ENCODE measurements around the gene CKAP2L.

The CKAP2L gene
- total RNA-seq, result 0.36 to 2.9 (median 2.3) reads per million in 4 donors

DNA sequence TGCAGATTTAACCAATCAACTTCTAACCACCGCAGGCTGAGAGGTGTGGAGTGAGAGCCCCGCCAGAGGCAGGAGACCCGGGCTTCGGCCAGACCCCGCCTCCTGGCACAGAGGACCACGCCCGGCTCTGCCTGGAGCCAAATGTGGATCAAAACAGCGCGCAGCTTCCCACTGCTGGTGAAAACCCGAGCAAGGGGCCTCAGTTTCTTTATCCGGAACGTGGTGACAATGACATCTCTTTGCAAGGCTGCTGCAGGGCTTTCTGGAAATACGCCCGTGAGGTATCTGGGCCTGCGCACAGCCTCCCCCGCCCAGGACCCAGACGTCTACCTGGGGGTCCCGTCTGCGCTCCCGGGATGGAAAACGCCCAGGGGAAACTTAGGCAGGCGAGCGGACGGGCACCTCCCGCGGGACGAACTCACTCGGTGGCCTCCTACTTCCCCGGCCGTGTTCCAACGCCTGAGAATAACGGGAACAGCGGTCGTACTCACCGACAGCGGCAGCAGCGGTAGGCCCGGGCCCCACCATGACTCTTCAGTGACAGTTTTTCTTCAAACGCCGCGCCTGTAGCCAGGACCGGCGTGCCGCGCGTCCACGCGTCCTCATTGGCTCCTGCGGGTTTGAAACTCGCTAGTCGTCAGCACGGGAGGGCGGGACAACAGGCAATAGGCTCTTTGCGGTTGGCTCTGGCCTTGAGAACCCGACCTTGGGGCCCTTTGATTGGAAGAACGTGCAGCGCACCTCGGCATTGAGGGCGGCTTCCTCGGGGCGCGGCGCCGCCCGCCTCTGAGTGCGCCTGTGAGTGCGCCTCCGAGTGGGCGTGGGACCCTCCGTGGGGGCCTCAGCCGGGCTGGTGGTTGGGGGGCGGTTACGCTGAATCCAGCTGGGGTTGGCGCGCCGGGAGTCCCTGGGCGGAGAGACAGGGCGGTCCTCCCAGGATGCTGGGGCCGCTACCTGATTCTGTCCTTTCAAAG lies at the start of gene CKAP2L:
TSS of gene CKAP2L (minus strand) at position 539 of the 974 bp plus-strand sequence. CDS start at position 528, 11 bp downstream.
- peak; percentile 88 to 98 (median 93) for DNase-seq

- no peak for DNase-seq
These were observed 49.0 kb upstream of the CKAP2L start for GRCh38 chr2:112813280-112813966.

DNA sequence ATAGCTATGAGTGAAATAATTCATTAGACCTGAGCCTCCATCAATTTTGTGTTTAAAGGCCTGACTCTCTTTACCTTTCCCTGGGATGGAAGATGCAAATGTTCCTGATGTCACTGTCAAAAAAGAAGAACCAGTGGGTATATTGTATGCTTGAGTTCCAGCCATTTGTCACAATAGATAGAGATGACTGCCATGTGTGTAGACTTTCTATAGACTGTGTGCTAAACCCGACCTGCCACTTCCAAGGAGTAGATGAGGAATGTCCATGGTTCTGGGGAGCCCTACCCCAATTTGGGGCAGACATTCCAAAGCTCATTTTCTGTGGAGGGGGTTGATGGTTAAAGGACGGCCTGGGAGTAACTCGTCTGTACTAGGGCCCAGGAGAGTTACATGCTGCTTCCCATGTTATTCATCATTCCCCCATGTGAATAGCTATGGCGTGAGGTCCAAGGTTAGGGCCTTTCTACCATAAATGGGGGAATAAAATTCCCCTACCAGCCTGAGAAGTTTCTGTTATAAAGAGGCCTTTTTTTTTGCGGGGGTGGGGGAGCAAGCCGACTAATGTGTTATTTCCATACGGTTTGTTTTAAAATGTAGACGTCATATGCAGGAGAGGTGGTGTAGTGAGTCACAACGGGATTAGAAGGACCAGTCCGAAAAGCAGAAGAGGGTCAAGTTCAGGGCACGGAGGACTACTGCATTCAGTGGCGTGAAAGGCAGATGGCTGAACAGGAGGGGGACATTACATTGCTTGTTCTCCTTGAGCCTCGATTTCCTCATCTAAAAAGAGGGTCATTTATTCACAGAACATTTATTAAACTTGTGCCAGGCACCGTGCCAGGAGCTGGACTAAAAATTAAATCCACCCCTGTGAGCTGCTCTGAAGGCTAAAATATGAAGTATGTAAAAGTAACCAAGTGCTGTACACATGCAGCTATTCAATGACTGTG lies 48.2 kb upstream of the CKAP2L start:
- DNase-seq, result no peak

GRCh38 chr2:112811841-112812306 lies 47.5 kb upstream of the CKAP2L start:
- peak in 1 of 5 donors; percentile 32 for DNase-seq

DNA sequence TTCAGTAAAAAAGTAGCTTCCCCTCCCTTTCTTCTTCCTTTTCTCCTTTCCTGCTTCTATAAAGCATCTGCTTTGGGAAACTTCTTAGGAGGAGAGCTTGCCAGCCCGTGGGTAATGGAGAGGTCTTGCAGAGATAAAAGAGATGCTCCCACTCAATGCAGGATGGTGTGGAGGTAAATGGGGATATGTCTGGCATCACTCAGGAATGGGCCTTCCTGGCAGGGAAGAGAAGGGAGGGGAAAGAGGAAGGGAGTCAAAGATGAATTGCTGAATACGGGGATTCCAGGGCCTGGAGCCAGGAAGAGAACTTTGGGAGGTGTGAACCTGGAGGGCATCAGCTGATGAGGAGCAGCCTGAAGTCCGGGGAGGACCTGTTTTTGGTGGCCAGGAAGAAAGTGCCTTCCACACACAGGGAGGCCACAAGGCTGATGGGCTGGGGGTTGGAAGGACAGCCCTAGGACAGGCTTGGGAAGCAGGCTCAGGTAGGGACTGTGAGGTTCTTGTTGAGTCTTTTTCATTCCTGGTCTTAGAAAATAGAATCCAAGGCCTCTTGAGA lies 46.9 kb upstream of the CKAP2L start:
- DNase-seq, result no peak

DNA sequence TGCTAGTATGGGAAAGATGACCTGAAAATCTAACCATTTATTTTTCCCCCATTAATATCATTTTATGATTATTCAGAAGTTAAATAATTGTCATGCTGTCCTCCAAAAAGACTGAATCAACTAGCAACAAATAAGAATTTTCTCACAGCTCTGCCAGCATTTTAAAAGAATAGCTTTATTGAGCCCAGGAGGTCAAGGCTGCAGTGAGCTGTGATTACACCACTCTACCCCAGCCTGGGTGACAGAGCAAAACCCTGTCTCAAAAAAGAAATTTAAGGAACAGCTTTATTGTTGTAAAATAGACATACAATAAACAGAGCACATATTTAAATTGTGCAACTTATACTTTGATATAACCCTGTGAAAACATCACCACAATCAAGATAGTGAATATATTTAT lies 44.7 kb upstream of the CKAP2L start:
- DNase-seq, result no peak

GRCh38 chr2:112807233-112807807 lies 42.9 kb upstream of the CKAP2L start:
- DNase-seq, result no peak

GRCh38 chr2:112805542-112805941 lies 41.1 kb upstream of the CKAP2L start:
- peak in 1 of 5 donors; percentile 49 for DNase-seq

GRCh38 chr2:112803691-112804521 lies 39.5 kb upstream of the CKAP2L start:
- peak in 1 of 5 donors; percentile 66 for DNase-seq

DNA sequence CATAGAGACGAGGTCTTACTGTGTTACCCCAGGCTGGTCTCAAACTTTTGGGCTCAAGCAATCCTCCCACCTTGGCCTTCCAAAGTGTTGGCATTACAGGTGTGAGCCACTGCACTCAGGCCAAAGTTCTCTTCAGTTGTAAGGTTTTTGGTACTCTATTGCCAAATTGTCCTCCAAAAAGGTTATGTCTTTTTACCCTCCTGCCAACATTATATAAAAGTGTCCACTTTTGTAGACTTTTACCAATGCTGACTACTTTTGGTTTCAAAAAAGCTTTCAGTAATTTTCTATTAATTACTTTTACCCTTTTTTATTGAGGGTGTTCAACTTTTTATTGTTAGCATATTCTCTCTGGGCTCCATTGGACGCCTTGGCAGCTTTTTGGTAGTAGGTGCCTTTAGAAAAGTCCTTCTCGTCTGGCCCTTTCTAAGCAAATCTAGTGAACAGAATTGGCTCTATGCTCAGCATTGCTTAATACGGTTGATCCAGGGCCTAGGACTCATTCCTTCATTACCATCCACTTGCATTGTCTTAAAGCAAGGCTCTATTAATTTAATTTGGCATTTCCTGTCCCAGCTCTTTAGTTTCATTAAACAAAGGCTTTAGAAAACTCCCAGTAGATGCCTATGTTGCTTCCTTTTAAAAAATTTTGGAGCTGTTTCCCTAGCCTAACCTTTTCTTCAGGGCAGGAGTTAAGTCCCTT lies 36.6 kb upstream of the CKAP2L start:
- DNase-seq, result no peak

DNA sequence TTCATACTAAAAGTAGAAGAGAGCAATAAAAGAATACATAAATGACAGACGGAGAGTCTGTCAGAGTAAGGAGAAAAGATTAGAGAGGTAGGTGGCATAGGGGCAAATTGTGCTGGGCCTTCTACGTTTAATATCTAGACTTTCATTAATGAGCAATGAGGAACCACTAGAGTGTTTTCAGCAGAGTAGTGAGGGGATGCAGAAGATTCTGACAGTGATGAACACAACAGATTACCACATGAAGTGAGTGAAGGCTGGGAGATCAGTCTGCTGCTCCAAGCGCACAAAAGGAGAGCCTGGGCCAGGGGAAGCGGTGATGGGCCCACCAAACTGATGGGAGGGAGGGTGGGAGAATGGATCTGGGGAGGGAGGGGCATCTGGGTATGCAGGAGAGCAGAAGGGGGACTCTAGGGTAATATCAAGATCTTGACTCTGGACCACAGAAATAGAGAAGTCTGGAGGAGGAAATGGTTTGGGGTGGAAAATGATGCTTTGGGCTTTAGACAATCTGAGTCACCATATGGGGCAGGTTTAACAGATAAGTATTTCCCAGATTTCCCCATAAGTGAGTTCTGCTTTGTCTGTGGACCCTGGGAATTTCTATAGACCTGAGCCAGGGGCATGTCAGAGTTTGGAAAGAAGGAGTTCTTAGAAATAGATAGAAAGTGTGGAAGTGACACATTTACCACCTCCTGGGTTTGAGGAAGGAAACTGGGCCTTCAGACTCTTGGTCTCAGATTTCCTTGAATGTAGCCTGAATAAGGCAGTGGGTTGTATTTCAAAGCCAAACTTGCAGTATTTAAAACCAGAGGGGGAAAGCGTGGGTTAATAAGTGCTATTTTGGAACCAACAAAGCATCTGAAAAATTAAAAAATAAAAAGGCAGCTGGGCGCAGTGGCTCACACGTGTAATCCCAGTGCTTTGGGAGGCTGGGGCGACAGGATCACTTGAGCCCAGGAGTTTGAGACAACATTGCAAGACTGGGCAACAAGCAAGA lies 34.9 kb upstream of the CKAP2L start:
- DNase-seq, result no peak

- no peak for DNase-seq
These were observed 32.1 kb upstream of the CKAP2L start for GRCh38 chr2:112796486-112796885.

DNA sequence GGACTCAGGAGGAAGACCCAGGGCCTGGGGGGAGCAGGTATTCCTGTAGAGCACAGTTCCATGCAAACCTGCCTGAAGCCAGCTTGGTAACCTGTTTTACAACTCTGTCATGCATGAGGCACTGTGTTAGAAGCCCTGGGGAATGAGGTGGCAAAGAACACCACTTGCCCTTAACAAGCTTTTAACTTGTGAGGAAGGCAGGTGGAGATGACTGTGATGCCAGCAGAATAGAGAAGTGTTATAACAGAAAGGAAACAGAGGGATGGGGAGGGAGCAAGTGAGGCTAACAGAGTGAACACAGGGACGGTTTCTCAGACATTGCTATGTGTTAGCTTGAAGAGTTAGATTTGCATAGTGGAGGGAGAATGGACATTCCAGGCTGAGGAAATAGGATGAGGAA lies 31.4 kb upstream of the CKAP2L start:
- peak in 1 of 5 donors; percentile 54 for DNase-seq

- no peak for DNase-seq
These were observed 30.4 kb upstream of the CKAP2L start for GRCh38 chr2:112794841-112795240.

GRCh38 chr2:112794131-112794733 lies 29.8 kb upstream of the CKAP2L start:
- DNase-seq, result peak in 1 of 5 donors; percentile 95

- peak in 1 of 5 donors; percentile 76 for DNase-seq
These were observed 29.1 kb upstream of the CKAP2L start for GRCh38 chr2:112793449-112793978.

GRCh38 chr2:112792419-112792818 lies 28.0 kb upstream of the CKAP2L start:
- DNase-seq, result no peak

DNA sequence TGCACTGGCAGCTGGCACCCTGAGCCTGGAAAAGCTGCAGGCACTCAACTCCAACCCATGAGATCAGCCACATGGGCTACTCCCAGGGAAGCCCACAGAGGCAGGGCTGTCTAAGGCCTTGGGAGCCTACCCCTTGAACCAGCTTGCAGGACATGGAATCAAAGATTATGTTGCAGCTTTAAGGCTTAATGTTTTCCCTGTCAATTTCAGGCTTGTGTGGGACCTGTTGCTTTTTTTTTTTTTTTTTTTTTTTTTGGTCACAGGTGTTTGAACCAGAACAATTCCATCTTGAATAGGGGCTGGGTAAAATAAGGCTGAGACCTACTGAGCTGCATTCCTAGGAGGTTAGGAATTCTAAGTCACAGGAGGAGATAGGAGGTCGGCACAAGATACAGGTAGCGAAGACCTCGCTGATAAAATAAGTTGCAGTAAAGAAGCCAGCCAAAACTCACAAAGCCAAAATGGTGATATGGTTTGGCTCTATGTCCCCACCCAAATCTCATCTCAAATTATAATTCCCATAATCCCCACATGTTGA lies 27.4 kb upstream of the CKAP2L start:
- DNase-seq, result no peak
